HG02884 (cell line): ENCODE results near the gene OAT.

Source experiments
- ATAC-seq: cut with Tn5 transposase; IDR thresholded peaks from one replicate; pipeline ENCODE4 v1.9.1; 2021; ENCODE audit warnings: mild to moderate bottlenecking, moderate library complexity; ENCODE audit not compliant: unreplicated experiment

Gene OAT

GRCh38 chr10:124418726-124419501 is at the start of gene OAT:
TSS of gene OAT (minus strand) at chr10:124418923. CDS start at chr10:124412171, 6,752 bp downstream.
- peak; percentile 95 for ATAC-seq

DNA sequence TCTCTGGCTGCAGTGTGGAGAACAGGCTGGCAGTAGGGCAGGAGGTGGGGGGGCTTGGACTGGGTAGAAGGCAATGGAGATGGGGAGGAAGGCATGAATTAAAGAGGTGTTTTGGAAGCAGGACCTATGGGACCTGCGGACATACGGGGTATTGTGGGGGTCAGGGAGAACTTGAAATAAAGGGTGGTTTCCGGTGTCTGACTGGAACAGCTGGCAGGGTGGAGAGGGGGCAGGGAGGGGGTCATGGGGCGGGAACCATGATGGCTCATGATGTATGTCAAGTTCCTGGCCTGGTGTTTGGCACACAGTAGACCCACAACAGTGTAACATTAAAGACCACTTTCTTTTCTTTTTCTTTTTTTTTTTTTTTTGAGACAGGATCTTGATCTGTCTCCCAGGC is 48.4 kb upstream of the OAT start:
- ATAC-seq: no peak

DNA sequence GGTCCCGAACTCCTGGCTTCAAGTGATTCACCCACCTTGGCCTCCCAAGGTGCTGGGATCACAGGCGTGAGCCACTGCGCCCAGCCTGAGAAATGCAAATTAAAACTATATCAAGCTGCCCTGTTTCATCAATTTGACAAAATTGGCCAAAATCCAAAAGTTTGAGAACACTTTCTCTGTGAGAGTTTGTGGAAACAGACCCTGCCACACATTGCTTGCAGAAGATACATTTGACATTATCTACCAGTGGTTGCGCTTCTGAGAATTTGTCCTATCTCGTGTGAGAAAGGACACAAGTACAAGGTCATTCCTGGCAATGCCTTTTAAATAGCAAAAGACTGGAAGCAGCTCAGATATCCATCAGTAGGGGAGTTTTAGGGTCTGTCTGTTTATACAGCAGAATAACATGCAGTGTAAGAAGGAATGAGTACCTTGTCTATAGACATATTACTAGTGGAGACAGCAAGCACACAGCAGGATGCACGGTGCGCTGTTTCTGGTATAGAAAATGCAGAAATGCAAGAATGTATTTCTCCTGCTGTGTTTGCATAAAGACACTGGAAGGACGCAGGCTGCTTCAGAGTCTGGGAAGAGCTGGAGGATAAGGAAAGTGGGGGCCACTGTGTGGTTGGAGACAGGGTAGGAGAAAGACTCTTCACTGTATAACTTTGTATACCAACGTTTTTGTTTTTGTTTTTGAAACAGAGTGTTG is 47.2 kb upstream of the OAT start:
- ATAC-seq: no peak

- peak; percentile 46 for ATAC-seq
Measured at GRCh38 chr10:124465003-124465776, 46.5 kb upstream of the OAT start.

GRCh38 chr10:124464028-124464965 is 45.6 kb upstream of the OAT start:
- no peak for ATAC-seq

DNA sequence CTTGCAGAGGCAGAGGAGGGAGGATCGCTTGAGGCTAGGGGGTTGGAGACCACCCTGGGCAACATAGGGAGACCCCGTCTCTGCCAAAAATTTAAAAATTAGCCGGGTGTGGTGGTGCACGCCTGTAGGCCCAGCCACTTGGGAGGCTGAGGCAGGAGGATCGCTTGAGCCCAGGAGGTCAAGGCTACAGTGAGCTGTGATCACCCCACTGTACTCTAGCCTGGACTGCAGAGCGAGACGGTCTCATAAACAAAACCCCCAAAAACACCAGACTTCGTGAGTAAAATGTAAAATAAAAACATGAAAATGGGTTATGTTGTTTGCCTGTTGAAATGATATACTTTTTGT is 43.6 kb upstream of the OAT start:
- no peak for ATAC-seq

DNA sequence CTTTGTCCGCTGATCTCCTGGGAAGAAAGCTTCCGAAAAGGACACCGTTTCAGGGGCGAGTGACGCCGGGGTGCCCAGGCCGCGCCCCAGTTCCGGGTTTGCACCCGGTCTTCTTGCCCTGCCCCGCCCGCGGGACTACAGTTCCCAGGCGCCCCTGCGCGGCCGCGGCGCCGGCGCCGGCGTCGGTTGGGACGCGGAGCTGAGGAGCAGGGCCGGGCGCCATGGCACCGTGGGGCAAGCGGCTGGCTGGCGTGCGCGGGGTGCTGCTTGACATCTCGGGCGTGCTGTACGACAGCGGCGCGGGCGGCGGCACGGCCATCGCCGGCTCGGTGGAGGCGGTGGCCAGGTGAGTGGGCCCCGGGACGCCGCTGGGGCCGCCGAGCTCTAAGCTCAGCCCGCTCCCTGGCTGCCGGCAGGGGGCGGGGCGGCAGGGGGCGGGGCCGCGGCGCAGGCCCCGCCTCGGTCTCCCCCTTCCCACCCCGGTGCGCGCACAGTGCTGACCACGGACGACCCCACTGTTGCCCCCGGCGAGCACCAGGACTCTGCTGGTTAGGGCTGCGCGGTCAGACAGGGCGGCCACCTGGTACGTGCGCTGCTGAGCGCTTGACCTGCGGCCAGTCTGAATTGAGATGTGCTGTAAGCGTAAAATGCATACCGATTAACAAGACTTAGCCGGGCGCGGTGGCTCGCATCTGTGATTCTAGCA is 43.1 kb upstream of the OAT start, which contains the start of gene LHPP:
Gene LHPP, plus strand, starts transcription at position 182 of the 706 bp plus-strand sequence. Its CDS starts 40 bp downstream, at position 222.
- ATAC-seq: peak; percentile 93

- no peak for ATAC-seq
Measured at GRCh38 chr10:124460144-124460543, 41.4 kb upstream of the OAT start.

DNA sequence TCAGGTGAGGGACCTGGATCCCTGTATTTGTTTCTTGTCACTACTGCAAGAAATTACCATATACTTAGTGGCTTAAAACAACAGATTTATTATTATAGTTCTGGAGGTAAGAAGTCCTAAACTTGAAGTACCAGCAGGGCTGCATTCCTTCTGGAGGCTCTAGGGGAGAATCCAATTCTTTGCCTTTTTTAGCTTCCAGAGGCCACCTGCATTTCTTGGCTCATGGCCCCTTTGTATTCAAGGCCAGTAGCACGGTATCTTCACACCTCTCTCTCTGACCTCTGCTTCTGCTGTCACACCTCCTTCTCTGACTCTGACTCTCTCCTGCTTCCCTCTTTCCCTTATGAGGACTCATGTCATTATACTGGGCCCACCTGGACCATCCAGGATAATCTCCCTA is 40.7 kb upstream of the OAT start:
- no peak for ATAC-seq

- no peak for ATAC-seq
Measured at GRCh38 chr10:124458889-124459288, 40.2 kb upstream of the OAT start.

DNA sequence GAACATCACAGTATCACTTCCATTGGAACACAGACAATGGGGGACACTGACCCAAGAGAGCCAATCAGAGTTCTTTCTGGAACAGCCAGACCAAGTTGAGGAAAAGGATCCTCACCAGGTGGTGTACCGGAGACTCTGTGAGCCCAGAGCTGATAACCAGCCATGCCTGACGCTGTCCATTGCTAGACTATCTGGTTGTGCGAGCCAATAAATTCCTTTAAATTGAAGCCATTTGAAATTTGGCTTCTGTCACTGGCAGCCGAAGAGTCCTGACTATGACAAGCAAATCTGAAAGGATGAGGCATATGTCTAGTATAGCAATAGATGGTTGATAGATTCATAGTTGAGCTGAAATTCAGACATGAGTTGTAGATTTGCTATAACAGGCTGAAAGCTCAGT is 39.8 kb upstream of the OAT start:
- no peak for ATAC-seq

GRCh38 chr10:124455441-124455840 is 36.7 kb upstream of the OAT start:
- no peak for ATAC-seq

DNA sequence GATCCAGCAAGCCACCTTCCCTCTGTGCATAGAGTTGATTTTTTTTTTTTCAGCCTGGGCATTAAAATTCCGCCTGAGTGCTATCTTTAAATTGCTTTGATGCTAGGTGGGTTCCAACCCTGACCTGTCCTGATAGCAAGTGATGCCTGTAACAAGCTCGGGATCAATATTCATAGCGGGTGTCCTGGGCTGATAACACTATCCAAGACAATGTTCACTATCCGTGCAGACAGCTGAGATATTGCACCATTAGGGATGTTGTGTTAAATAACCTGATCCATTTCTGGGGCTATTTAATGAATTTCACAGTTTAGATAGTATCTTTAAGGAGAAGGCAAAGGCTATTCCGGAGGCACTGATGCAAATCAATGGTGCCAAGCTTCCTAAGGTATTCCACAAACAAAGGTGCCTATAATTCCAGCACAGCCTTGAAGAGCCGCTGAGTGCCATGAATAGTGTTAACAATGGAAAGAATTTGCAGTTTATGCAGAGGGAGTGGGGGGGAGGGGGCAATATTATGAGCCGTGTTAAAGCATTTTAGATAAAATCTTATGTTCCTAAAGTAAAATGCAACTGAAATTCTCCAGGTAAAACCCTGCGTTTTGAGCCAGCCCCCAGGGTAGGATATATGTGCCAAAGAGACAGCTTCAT is 35.4 kb upstream of the OAT start:
- no peak for ATAC-seq

GRCh38 chr10:124451276-124451675 is 32.6 kb upstream of the OAT start:
- no peak for ATAC-seq

- no peak for ATAC-seq
Measured at GRCh38 chr10:124450783-124451057, 32.0 kb upstream of the OAT start.

DNA sequence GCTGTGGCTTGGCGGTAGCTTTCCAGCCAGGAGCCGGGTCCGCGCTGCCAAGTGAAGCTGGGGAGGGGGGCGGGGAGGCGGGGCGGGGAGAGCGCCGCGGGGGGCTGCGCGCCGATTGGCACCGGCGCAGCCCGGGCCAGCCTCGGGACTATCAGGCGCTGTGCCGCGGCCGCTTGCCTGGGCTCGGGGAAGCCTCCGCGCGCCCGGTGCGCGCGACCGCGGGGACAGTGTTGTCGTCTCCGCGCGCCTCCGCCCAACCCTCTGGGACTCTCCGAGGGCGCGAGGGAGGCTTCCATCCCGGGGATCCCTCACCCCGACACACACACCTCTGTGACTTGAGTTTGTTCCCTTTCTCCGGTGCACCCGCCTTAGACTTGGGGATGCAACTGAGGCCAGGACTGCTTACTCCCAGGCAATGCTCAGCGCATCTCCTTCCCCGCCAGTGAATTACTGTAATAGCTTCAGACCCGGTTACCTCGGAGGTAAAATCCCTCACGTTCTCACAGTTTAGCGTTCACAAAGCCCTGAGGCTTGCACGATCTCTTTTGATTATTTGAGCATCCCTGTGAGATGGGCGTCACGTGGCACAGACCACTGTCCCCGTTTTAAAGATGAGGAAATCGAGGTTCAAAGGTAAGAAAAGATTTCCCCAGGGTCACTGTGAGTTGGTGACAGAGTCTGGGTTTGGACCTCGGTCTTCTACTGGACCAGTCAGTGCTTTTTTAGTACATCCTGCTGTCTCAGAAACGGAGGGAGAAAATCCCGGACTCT is 31.5 kb upstream of the OAT start, which contains the start of gene NKX1-2:
Gene NKX1-2, minus strand, starts transcription at position 24 of the 771 bp plus-strand sequence. CDS start 92 bp downstream, outside the sequence.
- ATAC-seq: no peak

DNA sequence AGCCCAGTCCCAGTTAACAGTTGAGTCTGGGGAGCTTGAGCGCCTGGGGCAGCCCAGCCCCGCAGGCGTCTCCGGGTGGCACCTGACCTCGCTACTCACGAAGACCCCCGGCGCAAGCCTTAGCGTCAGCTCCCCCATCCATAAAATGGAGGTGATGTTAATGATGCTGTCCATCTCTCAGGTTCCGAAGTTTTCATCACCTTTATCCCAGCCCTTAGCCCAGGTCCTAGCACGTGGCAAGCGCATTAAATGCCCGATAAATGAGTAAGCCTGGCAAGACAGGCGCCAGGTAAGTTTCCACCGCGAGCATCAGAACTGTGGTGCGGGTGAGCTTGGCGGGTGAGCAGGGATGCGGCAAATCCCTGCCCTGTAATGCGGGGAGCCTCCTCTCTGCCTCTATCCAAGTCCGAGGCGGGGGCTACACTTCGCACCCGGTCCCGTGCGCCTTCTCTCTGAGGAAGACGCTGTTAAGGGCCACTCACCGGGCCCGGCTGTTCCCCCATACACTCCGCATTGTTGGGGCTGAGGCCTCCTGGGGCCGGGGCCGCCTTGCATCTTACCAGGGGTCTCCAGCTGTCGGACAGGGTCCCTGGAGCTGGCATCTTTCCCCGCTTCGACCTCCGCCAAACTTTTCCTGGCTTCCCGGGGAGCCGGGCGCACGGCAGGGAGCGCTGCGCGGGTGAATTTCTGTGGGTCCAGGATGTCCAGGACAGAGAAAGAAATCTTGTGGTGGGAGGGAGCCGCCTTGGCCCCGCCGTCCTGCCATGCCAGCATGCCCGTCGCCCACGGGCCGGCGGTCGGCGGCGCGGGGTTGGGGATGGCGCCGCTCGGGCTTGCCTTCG is 30.7 kb upstream of the OAT start:
- no peak for ATAC-seq

DNA sequence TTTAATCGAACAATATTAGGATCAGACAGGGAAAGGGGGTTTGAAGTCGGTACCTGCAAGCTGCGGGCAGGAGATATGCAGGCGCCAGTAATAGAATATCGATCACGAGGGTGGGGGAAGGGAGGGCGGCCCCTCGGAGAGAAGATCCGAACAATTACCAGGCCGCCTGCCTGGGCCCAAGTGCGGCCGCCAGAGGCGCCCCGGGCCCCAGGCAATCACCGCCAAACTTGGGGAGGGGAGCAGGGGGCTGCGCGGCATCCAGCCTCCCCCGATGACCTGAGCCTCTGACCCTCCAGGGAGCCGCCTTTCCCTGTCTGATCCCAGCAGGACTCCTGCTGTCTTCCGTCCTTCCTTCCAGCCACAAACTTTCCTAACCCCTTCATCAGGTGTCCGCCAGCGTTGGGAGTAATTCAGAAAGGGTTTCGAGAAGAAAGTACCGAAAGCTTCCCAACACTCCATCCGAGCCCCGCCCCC is 30.0 kb upstream of the OAT start:
- no peak for ATAC-seq
